ENCODE results near the gene CEBPZ. TPM values are rescaled to one million over a fixed set of nuclear protein-coding genes. Genes with fewer than 3 reads are reported as not detected.
"Not testable (repeated sequence)": the region's sequence is repeated elsewhere in the genome, so short reads cannot be mapped to it uniquely, and the experiment has no call there.

The CEBPZ gene
- total and polyA plus RNA-seq, 2 of the 13 experiments (the other 11 are each of a cell fraction or from before 2014, with no cell fraction given) = 14.4 to 117 TPM

GRCh38 chr2:37205689-37206341 lies 25.6 kb downstream of the CEBPZ start:
- no peak overlapping the region for H3K9ac ChIP-seq (ENCODE audit: insufficient read depth, low read depth, low read length)
- intact Hi-C loops (cut with micrococcal nuclease; ENCODE audit: unreplicated experiment) = no loop called here
- in situ Hi-C loops (cut with HindIII; ENCODE audit: extremely low pct_ligation_motif_present, low pct_unique_long_range_greater_than_20kb) = no loop called here
- H3K27me3 ChIP-seq (ENCODE audit: control insufficient read depth in 1 of 2, insufficient read depth in 2 of 2, low read length in 2 of 2) = no peaks in the 10 kb centered on the region
- DNase-seq (ENCODE audit: low spot score) (no peak), FAIRE-seq (no peak), ATAC-seq (no peak)
- H4K20me1 ChIP-seq (ENCODE audit: insufficient read depth, low read length) = peaks cover 4% of the 10 kb centered on the region; the same call in 1 of the 2 replicates
- no peak overlapping the region for H3K4me2 ChIP-seq (ENCODE audit: low read depth, low read length)
- H2AFZ ChIP-seq (ENCODE audit: low read length) = no peak overlapping the region
- CTCF ChIA-PET (ENCODE audit: low intra/inter-chr PET ratio, low total read pairs) = no interaction called here
- BruUV-seq (replicated peaks) = no TSS peak
- 97% methylated on average over 5 of the region's 5 CpGs for WGBS (ENCODE audit: low lambda C conversion rate)
- H3K79me2 ChIP-seq (ENCODE audit: insufficient read depth, low read length) = peaks cover 48% of the 10 kb centered on the region
- no peaks in the 10 kb centered on the region for H3K4me1 ChIP-seq (ENCODE audit: insufficient read depth, low read length)
- H3K4me3 ChIP-seq (replicated peaks in 1 of 3; ENCODE audit: insufficient read depth in 1 of 3, low read depth in 2 of 3, low read length in 3 of 3) = no peak overlapping the region
- H3K9me3 ChIP-seq (ENCODE audit: low read length) = peaks cover 30% of the 10 kb centered on the region
- no peak overlapping the region for H3K27ac ChIP-seq (ENCODE audit: extremely low read length, insufficient read depth, low read length)
- POLR2A ChIA-PET = interaction anchor here (0.7 kb wide), 1 partner anchor 26 kb away, joined by 3 read pairs; the partner anchor contains the start of gene NDUFAF7
- H3K36me3 ChIP-seq (replicated peaks in 1 of 2; ENCODE audit: control insufficient read depth in 1 of 2, insufficient read depth in 2 of 2, low read length in 2 of 2) = peaks cover 15 to 85% of the 10 kb centered on the region in 2 experiments
- TF ChIP-seq MLXIP (CRISPR knock-in tag; IDR thresholded peaks at IDR 0.05; ENCODE audit: borderline replicate concordance) (0 out of 2 replicates have a peak, but pooled peaks have one; percentile 25), POLR2G (IDR thresholded peaks at IDR 0.05; ENCODE audit: low read depth, low read length) (no peak)

DNA sequence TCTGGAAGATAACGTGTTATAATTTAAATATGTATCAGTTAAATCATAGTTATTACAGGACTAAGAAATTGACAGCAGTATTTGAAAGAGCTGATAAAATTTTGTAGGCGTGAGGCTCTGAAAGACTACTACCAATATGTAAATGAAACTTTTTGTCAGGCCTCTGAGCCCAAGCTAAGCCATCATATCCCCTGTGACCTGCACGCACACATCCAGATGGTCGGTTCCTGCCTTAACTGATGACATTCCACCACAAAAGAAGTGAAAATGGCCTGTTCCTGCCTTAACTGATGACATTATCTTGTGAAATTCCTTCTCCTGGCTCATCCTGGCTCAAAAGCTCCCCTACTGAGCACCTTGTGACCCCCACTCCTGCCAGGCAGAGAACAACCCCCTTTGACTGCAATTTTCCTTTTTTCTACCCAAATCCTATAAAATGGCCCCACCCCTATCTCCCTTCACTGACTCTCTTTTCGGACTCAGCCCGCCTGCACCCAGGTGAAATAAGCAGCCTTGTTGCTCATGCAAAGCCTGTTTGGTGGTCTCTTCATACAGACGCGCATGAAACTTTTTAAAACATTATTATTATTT lies 26.2 kb downstream of the CEBPZ start:
- H4K20me1 ChIP-seq (ENCODE audit: insufficient read depth, low read length); POLR2A ChIA-PET; CTCF ChIA-PET (ENCODE audit: low intra/inter-chr PET ratio, low total read pairs); H3K4me3 ChIP-seq (replicated peaks in 1 of 3; ENCODE audit: insufficient read depth in 1 of 3, low read depth in 2 of 3, low read length in 3 of 3); ATAC-seq; H3K4me2 ChIP-seq (ENCODE audit: low read depth, low read length); intact Hi-C loops (cut with micrococcal nuclease; ENCODE audit: unreplicated experiment); H2AFZ ChIP-seq (ENCODE audit: low read length); H3K27ac ChIP-seq (ENCODE audit: extremely low read length, insufficient read depth, low read length); H3K27me3 ChIP-seq (ENCODE audit: control insufficient read depth in 1 of 2, insufficient read depth in 2 of 2, low read length in 2 of 2); FAIRE-seq; H3K9ac ChIP-seq (ENCODE audit: insufficient read depth, low read depth, low read length); DNase-seq (ENCODE audit: low spot score); in situ Hi-C loops (cut with HindIII; ENCODE audit: extremely low pct_ligation_motif_present, low pct_unique_long_range_greater_than_20kb); H3K4me1 ChIP-seq (ENCODE audit: insufficient read depth, low read length); BruUV-seq (replicated peaks): not testable (repeated sequence)
- TF ChIP-seq RBFOX2 (IDR thresholded peaks at IDR 0.05; ENCODE audit: low read depth, low read length) = peak; percentile 34; the same call in 1 of the 2 replicates
- Histone ChIP-seq H3K79me2 (ENCODE audit: insufficient read depth, low read length) (peaks cover 50% of the 10 kb centered on the region), H3K36me3 (replicated peaks in 1 of 2; ENCODE audit: control insufficient read depth in 1 of 2, insufficient read depth in 2 of 2, low read length in 2 of 2) (peaks cover 14 to 85% of the 10 kb centered on the region in 2 experiments), H3K9me3 (ENCODE audit: low read length) (peaks cover 30% of the 10 kb centered on the region)
- 86% methylated on average over 8 of the region's 8 CpGs for WGBS (ENCODE audit: low lambda C conversion rate)
